DOHH2 (cell line): ENCODE data around the gene IFNA13.

Experiments used
- H3F3A ChIP-seq: fragments of 200-600 bp; sonication (generic), shearing (Covaris generic); 2 replicates; pipeline ENCODE4 v1.6.0; 2016; ENCODE audit warnings: antibody characterized with exemption, mild to moderate bottlenecking; ENCODE audit not compliant: control insufficient read depth, insufficient read depth
- H3K27ac ChIP-seq: fragments of 200-600 bp; sonication (generic); 2 replicates; pipeline ENCODE4 v1.5.1; 2014; ENCODE audit warnings: low read depth, mild to moderate bottlenecking, low read length, moderate library complexity
- H3K27me3 ChIP-seq: fragments of 200-600 bp; sonication (generic); 2 replicates; pipeline ENCODE4 v1.6.1; 2014; ENCODE audit warnings: mild to moderate bottlenecking, low read length, mixed read lengths; ENCODE audit not compliant: control insufficient read depth
- H3K36me3 ChIP-seq: fragments of 200-600 bp; sonication (generic); 2 replicates; pipeline ENCODE4 v1.6.1; 2014; ENCODE audit warnings: mild to moderate bottlenecking, low read length, moderate library complexity, mixed read lengths; ENCODE audit not compliant: control insufficient read depth
- H3K4me1 ChIP-seq: fragments of 200-600 bp; sonication (generic); 2 replicates; pipeline ENCODE4 v1.6.1; 2014; ENCODE audit warnings: mild to moderate bottlenecking, low read length, mixed read lengths; ENCODE audit not compliant: control insufficient read depth
- H3K4me2 ChIP-seq: fragments of 200-600 bp; sonication (generic); 2 replicates; pipeline ENCODE4 v1.6.0; 2014; ENCODE audit warnings: mild to moderate bottlenecking, low read length, moderate library complexity
- H3K4me3 ChIP-seq: fragments of 200-600 bp; sonication (generic); 2 replicates; pipeline ENCODE4 v1.5.1; 2014; ENCODE audit warnings: mild to moderate bottlenecking, low read length, mixed read lengths
- H3K79me2 ChIP-seq: fragments of 200-600 bp; sonication (generic); 2 replicates; pipeline ENCODE4 v1.6.1; 2014; ENCODE audit warnings: mild to moderate bottlenecking, low read length, mixed read lengths; ENCODE audit not compliant: control insufficient read depth
- H3K9me2 ChIP-seq: fragments of 200-600 bp; sonication (generic); replicated peaks from 2 replicates; pipeline ENCODE4 v1.6.1; 2014; ENCODE audit warnings: mild to moderate bottlenecking, low read length, mixed read lengths; ENCODE audit not compliant: control insufficient read depth
- H3K9me3 ChIP-seq: fragments of 200-600 bp; sonication (generic); 2 replicates; pipeline ENCODE4 v1.6.1; 2014; ENCODE audit warnings: antibody characterized with exemption, low read length, mixed read lengths; ENCODE audit not compliant: control insufficient read depth, insufficient read depth
- H4K20me1 ChIP-seq: fragments of 200-600 bp; sonication (generic); 2 replicates; pipeline ENCODE4 v1.6.0; 2014; ENCODE audit warnings: low read depth, mild to moderate bottlenecking, antibody characterized with exemption, low read length, moderate library complexity; ENCODE audit not compliant: control insufficient read depth, insufficient read depth
- EZH2phosphoT487 ChIP-seq: fragments of 200-600 bp; sonication (generic); IDR thresholded peaks from 2 replicates; pipeline ENCODE4 v1.6.1; 2017; ENCODE audit warnings: borderline replicate concordance, mild to moderate bottlenecking, antibody characterized with exemption, low read length, moderate library complexity, mixed read lengths
- TF ChIP-seq, protein P1 (sequence below): fragments of 200-600 bp; sonication (generic); IDR thresholded peaks from one replicate; pipeline ENCODE4 v1.5.1; 2014; ENCODE audit warnings: antibody characterized with exemption, mild to moderate bottlenecking, low read depth, low read length; ENCODE audit not compliant: poor library complexity, severe bottlenecking

Gene IFNA13

DNA sequence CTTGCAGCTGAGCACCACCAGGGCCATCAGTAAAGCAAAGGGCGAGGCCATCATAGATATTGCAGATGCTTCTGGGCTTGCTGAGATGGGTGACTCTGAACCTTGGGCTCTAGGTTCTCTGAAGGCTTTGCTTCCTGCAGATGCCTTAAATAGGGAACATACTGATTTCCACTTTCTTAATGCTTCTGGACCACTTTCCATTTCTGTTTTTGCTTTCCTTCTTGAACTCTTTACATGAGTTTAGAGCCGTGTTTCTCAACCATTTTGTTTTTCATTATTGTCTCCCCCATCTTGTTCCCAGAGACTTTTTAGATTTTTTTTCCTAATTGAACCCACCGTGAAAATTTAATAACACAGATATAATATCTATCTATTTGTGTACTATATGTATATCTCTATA lies at the start of gene IFNA13:
Gene IFNA13, minus strand, starts transcription at position 101 of the 400 bp plus-strand sequence. Its CDS starts 47 bp downstream, at position 54.
- no peaks in the 10 kb centered on the region for H3K4me1 ChIP-seq
- H3K79me2 ChIP-seq: no peaks in the 10 kb centered on the region
- H3F3A ChIP-seq: no peaks in the 10 kb centered on the region
- H3K36me3 ChIP-seq: no peaks in the 10 kb centered on the region
- H3K9me2 ChIP-seq: no peaks in the 10 kb centered on the region
- peaks cover 6% of the 10 kb centered on the region; the same call in 1 of the 2 replicates for H3K27me3 ChIP-seq
- H4K20me1 ChIP-seq: no peaks in the 10 kb centered on the region
- no peaks in the 10 kb centered on the region for H3K9me3 ChIP-seq
- no peak within 1 kb of the TSS for H3K4me3 ChIP-seq
- H3K4me2 ChIP-seq: no peak within 1 kb of the TSS
- no peak for TF ChIP-seq EZH2phosphoT487
- TF ChIP-seq, protein P1, sequence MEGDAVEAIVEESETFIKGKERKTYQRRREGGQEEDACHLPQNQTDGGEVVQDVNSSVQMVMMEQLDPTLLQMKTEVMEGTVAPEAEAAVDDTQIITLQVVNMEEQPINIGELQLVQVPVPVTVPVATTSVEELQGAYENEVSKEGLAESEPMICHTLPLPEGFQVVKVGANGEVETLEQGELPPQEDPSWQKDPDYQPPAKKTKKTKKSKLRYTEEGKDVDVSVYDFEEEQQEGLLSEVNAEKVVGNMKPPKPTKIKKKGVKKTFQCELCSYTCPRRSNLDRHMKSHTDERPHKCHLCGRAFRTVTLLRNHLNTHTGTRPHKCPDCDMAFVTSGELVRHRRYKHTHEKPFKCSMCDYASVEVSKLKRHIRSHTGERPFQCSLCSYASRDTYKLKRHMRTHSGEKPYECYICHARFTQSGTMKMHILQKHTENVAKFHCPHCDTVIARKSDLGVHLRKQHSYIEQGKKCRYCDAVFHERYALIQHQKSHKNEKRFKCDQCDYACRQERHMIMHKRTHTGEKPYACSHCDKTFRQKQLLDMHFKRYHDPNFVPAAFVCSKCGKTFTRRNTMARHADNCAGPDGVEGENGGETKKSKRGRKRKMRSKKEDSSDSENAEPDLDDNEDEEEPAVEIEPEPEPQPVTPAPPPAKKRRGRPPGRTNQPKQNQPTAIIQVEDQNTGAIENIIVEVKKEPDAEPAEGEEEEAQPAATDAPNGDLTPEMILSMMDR: no peak
- no peak within 1 kb of the TSS for H3K27ac ChIP-seq

DNA sequence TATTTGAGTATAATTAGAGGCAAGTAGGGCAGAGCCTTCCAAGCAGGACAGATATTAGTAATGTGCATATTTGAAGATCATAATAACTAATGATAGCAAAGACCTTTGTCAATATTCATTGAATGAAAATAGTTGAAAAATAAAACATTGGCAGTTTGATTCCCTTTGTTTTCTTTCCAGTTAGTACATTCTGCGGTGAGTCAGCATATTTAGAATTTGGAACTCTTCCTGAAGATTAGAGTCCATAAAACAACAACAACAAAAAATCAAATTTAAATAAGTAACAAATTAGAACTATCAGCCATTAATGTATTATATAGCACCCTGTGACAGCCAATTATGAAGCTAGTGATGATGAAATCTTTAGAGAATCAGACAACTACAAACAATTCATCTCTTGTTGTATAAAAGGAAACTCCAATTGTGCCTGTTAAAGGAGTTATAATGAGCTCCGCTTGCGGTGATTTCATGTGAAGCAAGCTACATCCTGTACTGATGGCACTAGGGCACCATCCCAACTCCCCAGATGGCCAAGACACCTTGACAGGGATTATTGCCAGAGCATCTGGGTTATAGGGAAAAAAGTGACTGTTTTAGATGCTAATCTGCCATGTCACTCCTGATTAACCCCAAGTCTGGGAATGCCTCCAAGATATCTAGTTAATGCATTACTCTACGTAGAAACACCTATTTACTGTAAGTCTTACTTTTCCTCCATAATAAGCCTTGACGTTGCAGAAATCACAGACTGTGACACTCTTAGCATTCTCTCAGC lies 47.8 kb upstream of the IFNA13 start:
- Histone ChIP-seq H3K79me2 (no peaks in the 10 kb centered on the region), H3K4me2 (no peak overlapping the region), H3K27ac (no peak overlapping the region), H3F3A (no peaks in the 10 kb centered on the region), H3K4me1 (peaks cover 13% of the 10 kb centered on the region), H3K36me3 (no peaks in the 10 kb centered on the region), H4K20me1 (no peaks in the 10 kb centered on the region; the same call in 1 of the 2 replicates), H3K9me2 (no peaks in the 10 kb centered on the region), H3K9me3 (no peaks in the 10 kb centered on the region), H3K27me3 (peaks cover 40% of the 10 kb centered on the region), H3K4me3 (no peak overlapping the region)
- TF ChIP-seq, protein P1: no peak
- TF ChIP-seq EZH2phosphoT487: no peak

DNA sequence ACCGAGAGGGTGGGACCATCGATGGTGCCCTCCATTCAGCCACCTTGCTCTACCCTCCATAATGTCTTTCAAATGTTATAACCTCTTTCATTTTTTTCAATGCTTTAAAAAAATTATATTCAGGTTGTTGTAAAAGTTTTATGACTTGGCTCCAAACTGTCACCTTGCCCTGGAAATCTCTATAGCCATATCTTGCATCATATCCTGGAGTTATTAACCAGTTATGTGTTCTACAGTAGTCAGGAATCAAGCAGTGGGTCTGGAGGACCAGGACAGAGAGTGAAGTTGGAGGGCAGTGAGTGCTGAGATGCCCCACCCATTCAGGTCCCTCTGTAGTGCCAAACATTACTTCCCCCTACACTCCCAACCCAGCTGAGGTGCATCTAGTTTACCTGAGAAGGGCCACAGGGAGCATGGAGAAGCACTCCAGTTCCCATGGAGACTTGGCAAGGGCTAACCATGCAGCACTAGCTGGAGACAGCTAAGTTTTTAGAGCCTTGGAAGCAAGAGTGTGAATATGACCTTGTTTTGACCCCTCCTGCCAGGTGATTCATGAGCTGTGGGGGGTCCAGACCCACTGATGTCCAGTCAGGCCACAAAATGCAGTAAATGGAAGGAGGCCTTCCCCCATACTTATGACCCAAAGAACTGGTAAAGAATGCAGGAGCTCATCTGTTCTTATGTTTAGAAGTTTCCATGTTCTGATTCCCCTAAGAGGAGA lies 46.5 kb upstream of the IFNA13 start:
- Histone ChIP-seq H3K4me3 (no peak overlapping the region), H3K36me3 (no peaks in the 10 kb centered on the region), H3K4me1 (peaks cover 13% of the 10 kb centered on the region), H3K79me2 (no peaks in the 10 kb centered on the region), H3K27me3 (peaks cover 39% of the 10 kb centered on the region), H3K9me3 (no peaks in the 10 kb centered on the region), H3K9me2 (no peaks in the 10 kb centered on the region), H3K27ac (no peak overlapping the region), H3F3A (no peaks in the 10 kb centered on the region), H3K4me2 (no peak overlapping the region), H4K20me1 (no peaks in the 10 kb centered on the region; the same call in 1 of the 2 replicates)
- TF ChIP-seq EZH2phosphoT487: no peak
- TF ChIP-seq, protein P1: no peak
